Neuronal stem cell (in vitro differentiated cells): ENCODE data around the gene GPC1.

Experiments used
- DNase-seq: peaks from one replicate; pipeline ENCODE4 v3.0.0-alpha.2; 2013; ENCODE audit warnings: low spot score
- H2AFZ ChIP-seq: one replicate; pipeline ENCODE4 v1.6.1; 2013; ENCODE audit warnings: mild to moderate bottlenecking, low read length, inconsistent platforms
- H2AK5ac ChIP-seq: 2 replicates; pipeline ENCODE4 v1.6.1; 2013; ENCODE audit warnings: low read depth, mild to moderate bottlenecking, inconsistent platforms, low read length, moderate library complexity, mixed read lengths
- H2BK120ac ChIP-seq: 2 replicates; pipeline ENCODE4 v1.6.1; 2013; ENCODE audit warnings: low read depth, mild to moderate bottlenecking, inconsistent platforms, low read length, moderate library complexity, mixed read lengths
- H2BK12ac ChIP-seq: one replicate; pipeline ENCODE4 v1.6.1; 2013; ENCODE audit warnings: low read length, inconsistent platforms
- H2BK15ac ChIP-seq: 2 replicates; pipeline ENCODE4 v1.6.1; 2013; ENCODE audit warnings: mild to moderate bottlenecking, low read length, inconsistent platforms, mixed read lengths
- H2BK5ac ChIP-seq: one replicate; pipeline ENCODE4 v1.6.1; 2013; ENCODE audit warnings: inconsistent platforms, mild to moderate bottlenecking, low read length, moderate library complexity
- H3K14ac ChIP-seq: one replicate; pipeline ENCODE4 v1.6.1; 2013; ENCODE audit warnings: low read length, inconsistent platforms
- H3K18ac ChIP-seq: 2 replicates; pipeline ENCODE4 v1.6.1; 2013; ENCODE audit warnings: low read length, inconsistent platforms
- H3K23ac ChIP-seq: 2 replicates; pipeline ENCODE4 v1.6.1; 2013; ENCODE audit warnings: low read depth, mild to moderate bottlenecking, mixed read lengths, low read length, inconsistent platforms; ENCODE audit not compliant: poor library complexity
- H3K27ac ChIP-seq: replicated peaks from 3 replicates; pipeline ENCODE4 v1.5.1; 2013; ENCODE audit warnings: low read length, inconsistent platforms
- H3K27me3 ChIP-seq, 3 experiments: 2 replicates each; pipeline ENCODE4 v1.6.1; 2013; ENCODE audit warnings: low read length in 3 of 3, mild to moderate bottlenecking in 2 of 3, inconsistent platforms in 1 of 3, low read depth in 1 of 3, mixed read lengths in 1 of 3, moderate library complexity in 1 of 3; ENCODE audit not compliant: control insufficient read depth in 3 of 3, insufficient read depth in 3 of 3
- H3K36me3 ChIP-seq, 2 donors: replicated peaks in 1 of 2; 2 replicates each; pipeline ENCODE4 v1.6.1; 2013; ENCODE audit warnings: low read length in 2 of 2; ENCODE audit not compliant: control insufficient read depth in 2 of 2, insufficient read depth in 2 of 2
- H3K4ac ChIP-seq: 2 replicates; pipeline ENCODE4 v1.6.1; 2013; ENCODE audit warnings: inconsistent platforms, mild to moderate bottlenecking, low read length, moderate library complexity
- H3K4me1 ChIP-seq, 2 donors: 1 replicate in 1 of 2; 2 replicates in 1 of 2; pipeline ENCODE4 v1.6.1; 2013; ENCODE audit warnings: low read length in 2 of 2, low read depth in 1 of 2; ENCODE audit not compliant: control insufficient read depth in 2 of 2, insufficient read depth in 1 of 2
- H3K4me2 ChIP-seq: one replicate; pipeline ENCODE4 v1.6.1; 2013; ENCODE audit warnings: mild to moderate bottlenecking, low read length, inconsistent platforms; ENCODE audit not compliant: insufficient read depth, poor library complexity, severe bottlenecking
- H3K4me3 ChIP-seq, 2 donors: 2 replicates each; pipeline ENCODE4 v1.5.1; 2013; ENCODE audit warnings: low read length in 2 of 2, mild to moderate bottlenecking in 2 of 2, inconsistent platforms in 1 of 2, moderate library complexity in 1 of 2
- H3K79me1 ChIP-seq: one replicate; pipeline ENCODE4 v1.6.1; 2013; ENCODE audit warnings: low read depth, mild to moderate bottlenecking, inconsistent platforms, low read length, moderate library complexity
- H3K9ac ChIP-seq: one replicate; pipeline ENCODE4 v1.6.1; 2013; ENCODE audit warnings: mild to moderate bottlenecking, low read depth, low read length, inconsistent platforms; ENCODE audit not compliant: poor library complexity
- H3K9me3 ChIP-seq, 2 donors: replicated peaks in 1 of 2; 2 replicates each; pipeline versions ENCODE3 to v1.6.1; 2013; ENCODE audit warnings: low read length in 2 of 2, mild to moderate bottlenecking in 2 of 2, inconsistent platforms in 1 of 2, low read depth in 1 of 2, mixed read lengths in 1 of 2, moderate library complexity in 1 of 2; ENCODE audit not compliant: control insufficient read depth in 2 of 2, insufficient read depth in 1 of 2
- H4K8ac ChIP-seq: one replicate; pipeline ENCODE4 v1.6.1; 2013; ENCODE audit warnings: low read depth, mild to moderate bottlenecking, inconsistent platforms, low read length, moderate library complexity
- H4K91ac ChIP-seq: one replicate; pipeline ENCODE4 v1.6.1; 2013; ENCODE audit warnings: low read length, low read depth, mild to moderate bottlenecking, inconsistent platforms; ENCODE audit not compliant: poor library complexity
- WGBS, 2 donors: extraction: QIAGEN DNeasy Blood & Tissue Kit; methylation state at CpG; one replicate each; pipeline ENCODE4 v1.1.7; 2013; ENCODE audit warnings: missing lambda C conversion rate in 2 of 2, mixed read lengths in 1 of 2; ENCODE audit not compliant: insufficient read length in 2 of 2, insufficient replicate concordance in 1 of 2; ENCODE audit errors: extremely low coverage in 2 of 2; 5-methylcytosine and 5-hydroxymethylcytosine counted together

The GPC1 gene

DNA sequence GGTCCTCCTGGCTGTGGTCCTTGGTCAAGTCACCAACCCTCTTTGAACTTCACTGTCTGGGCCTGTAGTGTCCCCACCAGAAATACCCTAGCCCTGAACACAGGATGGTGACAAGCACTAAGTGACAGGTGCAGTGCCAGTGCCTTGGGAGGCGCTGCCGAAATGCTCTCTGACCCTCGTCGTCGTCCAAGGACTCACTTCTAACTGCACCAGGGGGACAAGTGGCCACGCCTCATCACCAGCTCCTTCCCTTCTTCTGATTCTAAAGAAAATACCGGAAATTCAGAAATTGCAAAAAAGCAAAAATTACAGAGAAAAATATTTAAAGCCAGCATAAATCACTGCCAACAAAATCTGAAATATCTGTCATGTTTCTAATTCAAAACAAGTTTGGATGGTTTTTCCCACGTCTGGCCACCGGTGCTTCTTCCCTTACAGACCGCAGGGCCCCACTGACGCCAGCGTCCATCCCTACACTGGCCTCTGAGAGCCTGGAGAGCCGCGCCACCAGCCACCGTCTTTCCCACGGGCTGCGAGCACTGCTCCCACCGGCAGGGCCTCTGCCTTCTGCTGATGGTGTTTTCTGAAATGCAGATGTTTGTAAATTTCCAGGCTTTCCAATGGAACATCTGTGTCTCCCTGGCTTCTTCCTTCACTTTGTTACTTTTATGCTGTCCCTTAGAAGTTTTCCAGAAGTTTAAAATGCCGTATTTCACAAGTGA is 37.4 kb upstream of the GPC1 start:
- H4K91ac ChIP-seq = no peak overlapping the region
- no peak overlapping the region for H3K4ac ChIP-seq
- no peak overlapping the region for H3K9ac ChIP-seq
- H3K36me3 ChIP-seq = no peaks in the 10 kb centered on the region
- no peaks in the 10 kb centered on the region for H3K9me3 ChIP-seq
- no CpG with 5 or more reads among the region's 19 CpGs for WGBS, 2 donors
- peak overlapping the region; percentile 38 for H3K18ac ChIP-seq
- H4K8ac ChIP-seq = peak overlapping the region; percentile 17
- no peak overlapping the region for H2BK120ac ChIP-seq
- peaks cover 0 to 10% of the 10 kb centered on the region in 2 donors for H3K4me1 ChIP-seq
- no peak overlapping the region for H3K4me3 ChIP-seq
- H3K79me1 ChIP-seq = peaks cover 2% of the 10 kb centered on the region
- H2BK5ac ChIP-seq = peak overlapping the region; percentile 82
- no peak overlapping the region for H2BK12ac ChIP-seq
- no peak overlapping the region for H2BK15ac ChIP-seq
- H2AFZ ChIP-seq = no peak overlapping the region
- peaks cover 0 to 9% (median 0%) of the 10 kb centered on the region in 3 experiments for H3K27me3 ChIP-seq
- DNase-seq = no peak
- H3K23ac ChIP-seq = no peak overlapping the region
- peak overlapping the region; percentile 63 for H3K14ac ChIP-seq
- no peak overlapping the region for H3K27ac ChIP-seq
- peak overlapping the region; percentile 24 for H2AK5ac ChIP-seq
- H3K4me2 ChIP-seq = no peak overlapping the region

DNA sequence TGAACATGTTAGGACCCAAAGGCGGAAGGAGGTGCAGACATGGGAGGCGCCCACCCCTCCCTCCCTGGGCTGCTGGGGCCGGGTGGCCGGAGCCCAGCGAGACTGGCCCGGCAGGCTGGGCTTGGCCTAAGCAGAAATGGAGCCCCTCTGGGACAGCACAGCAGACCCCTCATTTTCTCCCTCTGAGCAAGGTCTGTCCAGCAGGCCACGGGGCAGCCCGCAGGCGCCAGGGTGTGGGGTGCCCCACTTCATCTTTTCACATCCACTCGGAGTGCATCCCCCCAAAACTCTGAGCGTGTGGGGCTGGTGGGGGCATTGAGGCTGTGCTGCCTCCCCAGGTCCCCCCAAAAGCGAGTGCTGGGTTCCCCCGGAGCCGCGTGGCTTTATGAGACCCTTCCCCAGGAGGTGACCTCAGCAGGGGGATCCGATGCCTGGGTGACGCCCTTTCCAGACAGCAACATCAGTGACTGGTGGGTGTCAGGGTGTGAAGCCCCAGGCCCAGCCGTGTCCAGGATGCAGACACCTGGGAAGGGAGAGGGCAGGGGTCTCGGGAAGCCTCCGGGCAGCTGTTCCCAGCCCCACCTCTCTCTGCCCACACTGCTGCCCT is 36.7 kb upstream of the GPC1 start:
- peaks cover 0 to 10% of the 10 kb centered on the region in 2 donors for H3K4me1 ChIP-seq
- H3K27ac ChIP-seq = no peak overlapping the region
- H2BK5ac ChIP-seq = no peak overlapping the region
- no peak overlapping the region for H3K4ac ChIP-seq
- H3K14ac ChIP-seq = no peak overlapping the region
- no peak overlapping the region for H3K9ac ChIP-seq
- H3K36me3 ChIP-seq = no peaks in the 10 kb centered on the region
- H2BK15ac ChIP-seq = peak overlapping the region; percentile 19
- H2BK120ac ChIP-seq = no peak overlapping the region
- no peak overlapping the region for H4K8ac ChIP-seq
- no peaks in the 10 kb centered on the region for H3K9me3 ChIP-seq
- H2AK5ac ChIP-seq = peak overlapping the region; percentile 3
- WGBS, 2 donors = no CpG with 5 or more reads among the region's 20 CpGs
- peaks cover 0 to 10% (median 0%) of the 10 kb centered on the region in 3 experiments for H3K27me3 ChIP-seq
- H2AFZ ChIP-seq = no peak overlapping the region
- DNase-seq = no peak
- no peak overlapping the region for H4K91ac ChIP-seq
- peaks cover 2% of the 10 kb centered on the region for H3K79me1 ChIP-seq
- H3K4me2 ChIP-seq = no peak overlapping the region
- H3K23ac ChIP-seq = no peak overlapping the region
- H2BK12ac ChIP-seq = no peak overlapping the region
- H3K18ac ChIP-seq = peak overlapping the region; percentile 79
- no peak overlapping the region for H3K4me3 ChIP-seq

DNA sequence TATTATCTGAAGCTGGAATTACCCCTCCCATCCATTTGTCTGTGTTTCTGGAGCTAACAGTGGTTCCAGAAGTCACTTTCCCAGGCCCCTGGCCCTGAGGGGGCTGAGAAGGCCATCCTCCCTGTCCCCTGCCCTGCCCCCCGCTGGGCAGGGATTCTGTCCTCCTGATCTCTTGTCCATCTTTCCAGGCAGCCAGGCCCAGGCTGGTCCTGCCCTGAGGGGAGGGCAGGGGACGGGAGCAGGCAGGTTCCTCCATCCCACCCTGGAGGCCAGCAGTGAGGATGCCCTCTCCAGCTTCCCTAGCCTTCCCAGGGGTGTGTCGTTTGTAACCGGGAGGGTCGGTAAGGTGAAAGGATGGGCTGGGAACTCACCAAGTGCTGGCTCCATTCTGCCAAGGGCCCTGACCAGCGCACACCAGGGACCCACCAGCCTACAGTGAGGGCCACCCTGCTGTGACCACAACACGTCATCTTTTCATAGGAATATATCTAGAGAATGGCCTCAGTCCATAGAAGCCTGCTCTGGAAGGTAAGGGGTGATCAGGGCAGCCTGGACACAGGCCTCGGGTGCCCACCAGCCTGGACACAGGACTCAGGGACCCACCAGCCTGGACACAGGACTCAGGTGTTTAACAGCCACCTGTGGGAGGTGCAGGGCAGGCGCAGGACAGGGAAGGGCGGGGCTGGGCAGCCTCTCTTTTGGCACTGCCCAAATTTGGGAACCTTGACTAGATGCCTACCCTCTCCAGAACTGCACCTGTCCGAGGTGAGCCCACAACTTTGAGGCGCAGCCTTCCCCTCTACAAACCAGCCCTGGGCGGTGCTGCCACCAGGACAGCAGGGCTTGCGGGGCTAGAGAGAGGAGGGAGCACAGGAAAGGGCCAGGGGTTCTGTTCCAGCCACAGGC is 35.8 kb upstream of the GPC1 start:
- H3K27ac ChIP-seq = no peak overlapping the region
- H3K36me3 ChIP-seq = no peaks in the 10 kb centered on the region
- H4K8ac ChIP-seq = no peak overlapping the region
- no CpG with 5 or more reads among the region's 14 CpGs for WGBS, 2 donors
- peaks cover 0 to 15% (median 0%) of the 10 kb centered on the region in 3 experiments for H3K27me3 ChIP-seq
- peak overlapping the region; percentile 38 for H2BK15ac ChIP-seq
- H2BK12ac ChIP-seq = peak overlapping the region; percentile 50
- no peak overlapping the region for H2AK5ac ChIP-seq
- H3K9me3 ChIP-seq = no peaks in the 10 kb centered on the region
- no peak overlapping the region for H3K4me2 ChIP-seq
- H3K18ac ChIP-seq = peak overlapping the region; percentile 84
- H3K4me1 ChIP-seq = peaks cover 0 to 10% of the 10 kb centered on the region in 2 donors
- peaks cover 2% of the 10 kb centered on the region for H3K79me1 ChIP-seq
- H3K4ac ChIP-seq = no peak overlapping the region
- H3K23ac ChIP-seq = peak overlapping the region; percentile 6
- H3K9ac ChIP-seq = no peak overlapping the region
- H2BK5ac ChIP-seq = peak overlapping the region; percentile 62
- no peak overlapping the region for H3K4me3 ChIP-seq
- no peak overlapping the region for H4K91ac ChIP-seq
- H2AFZ ChIP-seq = no peak overlapping the region
- peak overlapping the region; percentile 25 for H3K14ac ChIP-seq
- H2BK120ac ChIP-seq = no peak overlapping the region
- no peak for DNase-seq
